Transverse colon (tissue), 4 donors: ENCODE measurements around the gene ZC3H18.

Source experiments
- EP300 ChIP-seq: sonication (generic); formaldehyde crosslinking; IDR thresholded peaks from one replicate; pipeline ENCODE4 v1.6.1; 2017; ENCODE audit warnings: antibody characterized with exemption, low read depth
- POLR2A ChIP-seq: fragments of 450-650 bp; IDR thresholded peaks from one replicate; pipeline ENCODE4 v1.6.1; 2016; ENCODE audit warnings: antibody characterized with exemption, mild to moderate bottlenecking, moderate library complexity
- POLR2AphosphoS5 ChIP-seq, 3 donors: sonication (generic); formaldehyde crosslinking; IDR thresholded peaks; one replicate each; pipeline ENCODE4 v1.6.1; 2016; ENCODE audit warnings: antibody characterized with exemption in 3 of 3
- TF ChIP-seq, protein P1 (sequence below), 5 experiments: fragments of 200-600 bp in 3 of 5; fragments of 450-650 bp in 2 of 5; sonication (generic) in 3 of 5; IDR thresholded peaks; 1 replicate in 2 of 5; 2 replicates in 3 of 5; pipeline ENCODE4 v1.5.1; 2016 to 2017; ENCODE audit warnings: antibody characterized with exemption in 5 of 5, inconsistent platforms in 3 of 5, mild to moderate bottlenecking in 2 of 5, moderate library complexity in 1 of 5

- TF ChIP-seq POLR2A: no peak
- TF ChIP-seq, protein P1, sequence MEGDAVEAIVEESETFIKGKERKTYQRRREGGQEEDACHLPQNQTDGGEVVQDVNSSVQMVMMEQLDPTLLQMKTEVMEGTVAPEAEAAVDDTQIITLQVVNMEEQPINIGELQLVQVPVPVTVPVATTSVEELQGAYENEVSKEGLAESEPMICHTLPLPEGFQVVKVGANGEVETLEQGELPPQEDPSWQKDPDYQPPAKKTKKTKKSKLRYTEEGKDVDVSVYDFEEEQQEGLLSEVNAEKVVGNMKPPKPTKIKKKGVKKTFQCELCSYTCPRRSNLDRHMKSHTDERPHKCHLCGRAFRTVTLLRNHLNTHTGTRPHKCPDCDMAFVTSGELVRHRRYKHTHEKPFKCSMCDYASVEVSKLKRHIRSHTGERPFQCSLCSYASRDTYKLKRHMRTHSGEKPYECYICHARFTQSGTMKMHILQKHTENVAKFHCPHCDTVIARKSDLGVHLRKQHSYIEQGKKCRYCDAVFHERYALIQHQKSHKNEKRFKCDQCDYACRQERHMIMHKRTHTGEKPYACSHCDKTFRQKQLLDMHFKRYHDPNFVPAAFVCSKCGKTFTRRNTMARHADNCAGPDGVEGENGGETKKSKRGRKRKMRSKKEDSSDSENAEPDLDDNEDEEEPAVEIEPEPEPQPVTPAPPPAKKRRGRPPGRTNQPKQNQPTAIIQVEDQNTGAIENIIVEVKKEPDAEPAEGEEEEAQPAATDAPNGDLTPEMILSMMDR (IDR thresholded peaks at IDR 0.05): no peak
- TF ChIP-seq EP300: no peak
- TF ChIP-seq POLR2AphosphoS5 (IDR thresholded peaks at IDR 0.05): no peak
Measured at GRCh38 chr16:88595101-88595500, 24.9 kb downstream of the ZC3H18 start.
